Renal cortical epithelial cell (primary cell): Measurements from ENCODE around the gene MAOB. TPM values are rescaled to one million over a fixed set of nuclear protein-coding genes. Genes with fewer than 3 reads are reported as not detected.
"Not testable (repeated sequence)": the region's sequence is repeated elsewhere in the genome, so short reads cannot be mapped to it uniquely, and the experiment has no call there.

Source experiments
- DNase-seq: peaks from one replicate; pipeline ENCODE4 v3.0.0-alpha.2; 2011; ENCODE audit warnings: low read depth
- total RNA-seq: library from RNA; depleted of rRNA; stranded (reverse); fragments of >200 nt; gene quantifications from 2 replicates; pipeline ENCODE4 v1.2.3, GENCODE V29; 2014

Gene MAOB
- 0.52 and 21.6 TPM in 2 replicates for total RNA-seq

DNA sequence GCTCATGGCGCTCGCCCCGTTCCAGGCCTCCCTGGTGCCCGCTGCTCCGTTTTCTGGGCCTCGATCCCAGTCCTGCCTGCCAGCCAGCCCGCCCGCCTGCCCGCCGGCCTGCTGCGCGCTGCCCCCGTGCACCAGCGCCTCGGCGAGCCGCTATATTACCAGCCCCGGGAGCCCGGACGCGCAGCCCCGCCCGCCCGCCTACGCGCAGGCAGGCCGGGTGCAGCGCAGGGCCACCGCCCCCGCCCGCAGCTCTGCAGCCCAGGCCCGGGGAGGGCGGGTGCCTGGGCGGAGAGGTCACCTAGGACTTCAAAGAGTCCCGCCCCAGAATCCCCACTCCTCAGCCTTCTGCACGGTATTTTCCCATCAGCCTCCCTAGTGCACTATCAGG is at the start of gene MAOB:
MAOB (minus strand) TSS at position 157 of the 388 bp plus-strand sequence; CDS start at position 6, 151 bp downstream.
- DNase-seq: no peak

DNA sequence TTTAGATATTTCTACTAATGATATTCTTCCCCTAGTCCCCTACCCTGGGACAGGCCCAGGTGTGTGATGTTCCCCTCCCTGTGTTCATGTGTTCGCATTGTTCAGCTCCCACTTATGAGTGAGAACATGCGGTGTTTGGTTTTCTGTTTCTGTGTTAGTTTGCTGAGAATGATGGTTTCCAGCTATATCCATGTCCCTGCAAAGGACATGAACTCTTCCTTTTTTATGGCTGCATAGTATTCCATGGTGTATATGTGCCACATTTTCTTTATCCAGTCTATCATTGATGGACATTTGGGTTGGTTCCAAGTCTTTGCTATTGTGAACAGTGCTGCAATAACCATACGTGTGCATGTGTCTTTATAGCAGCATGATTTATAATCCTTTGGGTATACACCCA is 39.8 kb upstream of the MAOB start:
- not testable (repeated sequence) for DNase-seq

DNA sequence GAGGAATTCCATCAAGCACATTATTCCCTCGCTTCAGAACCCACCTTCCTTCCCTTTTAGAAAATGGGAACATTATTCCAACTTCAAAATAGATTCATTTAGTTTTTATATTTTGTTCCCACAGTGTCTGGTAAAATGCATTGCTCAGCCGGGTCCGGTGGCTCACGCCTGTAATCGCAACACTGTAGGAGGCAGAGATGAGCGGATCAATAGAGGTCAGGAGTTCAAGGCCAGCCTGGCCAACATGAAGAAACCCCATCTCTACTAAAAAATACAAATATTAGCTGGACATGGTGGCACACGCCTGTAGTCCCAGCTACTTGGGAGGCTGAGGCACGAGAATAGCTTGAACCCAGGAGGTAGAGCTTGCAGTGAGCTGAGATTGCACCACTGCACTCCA is 28.5 kb upstream of the MAOB start:
- DNase-seq: not testable (repeated sequence)

DNA sequence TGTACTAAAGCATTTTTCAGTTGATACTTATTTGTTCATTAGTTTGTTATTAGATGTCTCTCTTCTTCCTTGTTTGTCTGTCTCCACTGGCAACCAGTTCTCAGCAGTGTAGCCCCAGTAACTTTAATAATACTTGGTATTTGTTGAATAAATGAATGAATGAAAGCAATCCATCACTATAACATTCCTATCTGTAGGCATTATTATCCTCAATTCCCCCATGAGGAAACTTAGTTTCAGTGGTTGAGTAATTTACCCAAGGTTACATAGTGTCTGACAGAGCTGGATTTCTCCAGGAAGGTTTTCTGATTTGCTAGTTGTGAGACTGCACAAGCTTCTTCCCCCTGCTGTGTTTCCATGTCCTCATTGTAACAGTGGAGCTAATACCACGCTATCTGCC is 27.8 kb upstream of the MAOB start:
- no peak for DNase-seq

DNA sequence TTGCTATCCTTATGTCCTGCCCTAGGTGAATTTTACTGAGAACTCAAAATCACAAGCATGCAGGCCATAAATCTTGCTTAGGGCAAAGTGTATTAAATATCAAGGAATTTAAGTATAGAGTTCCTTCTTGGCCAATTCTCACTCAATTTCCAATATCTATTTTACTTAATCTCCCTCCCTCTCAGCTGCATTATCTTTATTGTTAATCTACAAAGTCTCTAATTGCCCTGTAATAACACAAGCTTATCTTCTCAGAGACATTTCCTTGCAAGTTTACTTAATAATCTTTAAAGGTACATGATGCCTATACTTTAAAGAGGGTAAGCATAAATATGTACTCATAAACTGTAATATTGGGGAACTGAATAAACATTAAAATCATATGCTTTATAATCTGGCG is 26.9 kb upstream of the MAOB start:
- DNase-seq: no peak

DNA sequence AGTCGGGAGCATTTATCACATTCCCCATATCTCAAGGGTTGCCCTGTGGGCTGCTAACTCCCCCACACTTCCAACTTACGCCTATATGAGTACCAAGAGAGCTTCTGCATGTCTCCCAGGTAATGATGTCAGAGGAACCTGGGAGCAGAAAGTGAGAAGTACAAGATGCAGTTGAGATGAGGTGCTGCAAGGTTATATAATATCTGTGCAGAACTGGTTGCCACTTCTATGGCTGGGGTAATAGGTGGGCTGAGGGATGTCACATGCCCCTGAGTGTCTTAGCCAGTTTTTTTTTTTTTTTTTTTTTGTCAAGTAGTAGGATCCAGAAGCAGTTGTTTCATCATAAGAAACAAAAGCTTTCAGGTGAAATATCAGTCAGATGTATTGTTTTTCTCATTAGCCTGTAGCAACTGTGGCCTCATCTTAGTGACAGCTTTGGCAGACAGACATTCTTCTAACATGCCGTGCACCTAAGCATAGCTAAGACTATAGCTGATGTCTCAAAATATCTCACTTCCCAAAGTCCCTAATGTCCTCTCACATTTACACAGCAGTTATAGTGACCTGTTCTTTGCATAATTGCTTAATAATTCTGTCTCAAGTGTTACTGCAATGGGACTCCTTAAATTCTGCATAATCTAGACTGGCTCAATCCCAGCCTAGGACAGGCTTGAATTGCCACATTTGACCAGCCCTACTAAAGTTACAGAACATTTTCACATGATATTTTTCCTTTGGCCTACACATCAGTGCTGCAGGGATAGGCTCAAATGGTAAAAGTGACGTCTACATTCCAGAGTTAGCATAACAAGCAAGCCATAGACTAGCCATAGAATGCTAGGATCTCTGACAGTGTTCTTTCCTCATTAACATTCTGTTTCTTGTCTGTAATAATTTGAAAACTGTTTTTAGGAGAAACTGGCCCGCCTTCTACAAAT is 17.9 kb upstream of the MAOB start:
- peak; percentile 21 for DNase-seq

DNA sequence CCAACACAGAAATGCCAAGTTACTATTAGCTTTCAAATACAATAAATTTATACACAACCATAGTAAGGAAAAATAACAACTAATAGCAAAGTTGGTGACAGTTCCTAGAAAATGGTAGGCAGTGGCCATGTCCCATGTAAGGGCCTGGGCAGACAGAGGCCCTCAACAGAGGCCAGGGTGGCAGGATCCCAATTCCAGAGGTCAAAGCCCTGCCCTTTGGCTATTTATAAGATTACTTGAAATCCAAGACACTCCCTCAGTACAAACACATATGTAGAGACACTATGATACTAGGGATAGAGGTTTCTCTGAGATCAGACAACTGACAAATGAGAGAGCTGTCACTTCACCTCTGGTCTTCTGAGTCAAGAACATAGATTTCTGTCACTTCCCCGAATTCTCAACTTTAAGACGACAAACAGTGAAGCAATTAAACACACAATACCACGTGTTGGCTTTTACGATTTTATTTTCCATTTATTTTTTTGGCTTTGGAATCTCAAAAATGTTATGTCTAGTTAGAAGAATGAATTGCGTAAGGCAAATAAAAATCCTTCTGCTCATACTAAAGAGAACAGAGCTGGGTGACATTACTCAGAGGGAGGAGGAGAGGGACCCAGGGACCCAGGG is 16.3 kb upstream of the MAOB start:
- DNase-seq: peak; percentile 23

DNA sequence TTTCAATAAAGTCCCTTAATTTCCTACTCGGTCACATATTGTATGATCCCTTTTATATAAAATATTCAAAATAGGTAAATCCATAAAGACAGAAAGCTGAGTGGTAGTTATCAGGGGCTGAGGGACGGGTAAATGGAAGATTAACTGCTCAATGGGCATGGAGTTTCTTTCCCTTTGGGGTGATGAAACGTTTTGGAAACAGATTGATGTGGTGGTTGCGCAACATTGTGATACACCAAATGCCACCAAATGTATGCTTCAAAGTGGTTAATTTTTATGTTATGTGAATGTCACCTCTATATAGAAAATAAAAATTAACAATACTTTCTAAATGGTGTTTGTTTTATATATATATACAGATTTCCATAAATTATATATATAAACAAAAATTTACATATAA is 15.0 kb upstream of the MAOB start:
- no peak for DNase-seq

DNA sequence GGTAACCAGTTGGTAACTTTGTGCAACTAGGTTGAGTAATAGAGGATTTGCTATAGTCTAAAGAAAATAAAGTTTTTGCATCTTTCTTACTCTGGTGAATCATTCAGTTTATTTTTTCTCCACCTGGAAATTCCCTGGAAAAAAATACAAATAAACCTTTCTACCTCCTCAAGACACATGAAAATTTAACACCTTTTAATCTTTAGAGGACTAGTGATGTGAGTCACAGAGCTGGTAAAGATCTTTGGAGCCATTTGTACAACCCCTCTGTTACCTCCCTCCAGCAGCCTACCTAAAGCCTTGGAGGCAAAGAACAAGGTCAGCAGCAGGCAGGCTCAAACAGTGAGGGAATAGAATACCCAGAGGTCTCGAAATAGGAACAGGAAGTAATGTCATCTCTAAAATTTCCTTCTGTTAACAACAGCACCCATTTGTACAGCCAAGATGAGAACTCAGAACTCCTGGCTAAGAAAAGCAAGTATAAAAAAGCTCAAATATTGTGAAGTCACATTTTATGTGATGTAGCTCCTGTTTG is 10.2 kb upstream of the MAOB start:
- DNase-seq: peak; percentile 53

DNA sequence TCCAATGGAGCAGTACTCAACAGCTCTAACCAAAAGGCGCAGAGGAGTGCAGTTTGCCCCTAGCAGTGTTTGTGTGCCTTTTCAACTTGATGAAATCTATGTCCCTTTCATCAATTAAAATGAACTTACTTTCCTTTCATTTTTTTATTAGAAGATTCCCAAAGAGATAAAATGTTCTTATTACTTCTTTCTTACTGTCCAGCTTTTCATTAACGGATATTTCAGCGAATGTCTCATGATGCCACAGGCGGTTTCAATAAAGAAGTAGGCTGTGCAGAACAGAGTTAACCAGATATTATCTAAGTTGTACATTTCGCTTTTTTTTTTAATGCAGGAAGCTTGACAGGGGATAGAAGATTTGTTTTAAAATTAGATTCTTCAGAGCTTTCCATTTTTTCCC is 3.4 kb upstream of the MAOB start:
- DNase-seq: no peak

DNA sequence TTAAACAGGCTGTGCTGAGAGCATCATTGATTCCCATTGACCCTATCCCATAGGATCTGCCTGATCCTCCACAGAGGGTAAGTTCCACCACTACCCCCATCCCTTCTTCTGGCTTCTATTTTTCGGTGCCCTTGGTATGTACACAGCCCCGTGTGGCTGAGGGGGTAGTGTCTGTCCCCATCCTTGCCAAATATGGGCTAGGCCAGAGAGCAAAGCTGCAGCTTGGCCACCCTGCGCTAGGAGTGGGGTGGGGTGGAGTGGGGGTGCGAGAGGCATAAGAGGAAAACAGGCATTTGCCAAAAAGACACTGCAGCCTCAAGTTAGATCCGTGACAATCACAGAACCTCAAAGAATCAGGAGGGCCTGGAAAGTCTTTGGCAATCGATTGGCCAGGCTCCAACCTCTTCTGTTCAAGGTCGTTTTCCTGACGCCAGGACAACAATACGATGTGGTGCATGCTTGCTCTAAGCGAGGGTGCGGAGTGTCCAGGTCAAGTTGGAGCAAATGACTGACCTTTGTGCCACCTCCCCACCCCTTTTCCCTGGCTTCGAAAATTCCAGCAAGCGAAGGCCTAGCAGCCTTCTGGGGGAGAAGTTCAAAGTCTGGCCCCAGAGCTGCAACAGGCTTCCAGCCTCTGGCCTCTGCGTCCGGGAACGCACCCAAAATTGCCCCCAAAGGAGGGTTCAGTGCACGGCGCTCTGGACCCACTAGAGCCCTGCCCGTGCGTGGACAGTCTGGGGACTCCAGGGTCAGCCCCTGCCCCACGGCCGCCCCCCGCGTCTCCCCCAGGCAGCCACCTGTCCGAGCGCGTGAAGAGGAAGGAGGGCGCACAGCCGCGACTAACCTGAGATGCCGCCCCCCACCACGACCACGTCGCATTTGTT is 598 bp downstream of the MAOB start:
- DNase-seq: no peak

DNA sequence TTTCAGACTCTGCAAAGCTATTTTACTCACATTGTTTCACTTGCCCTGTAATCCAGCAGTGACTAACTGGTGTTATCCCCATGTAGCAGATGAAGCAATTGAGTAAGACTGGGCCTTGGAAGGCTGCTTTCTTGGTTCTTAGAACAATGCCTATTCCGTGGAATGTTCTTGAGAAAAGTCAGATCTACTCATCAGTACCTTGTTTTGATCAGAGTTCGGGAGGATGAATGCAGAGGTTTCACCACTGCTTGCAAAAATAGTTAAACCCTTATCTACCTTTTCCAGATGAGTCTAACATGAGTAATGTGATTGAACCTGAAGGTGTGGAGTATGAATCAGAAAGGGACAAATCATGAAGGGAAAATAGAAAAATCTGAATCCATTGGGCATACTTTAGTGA is 1.8 kb downstream of the MAOB start:
- DNase-seq: peak; percentile 76

DNA sequence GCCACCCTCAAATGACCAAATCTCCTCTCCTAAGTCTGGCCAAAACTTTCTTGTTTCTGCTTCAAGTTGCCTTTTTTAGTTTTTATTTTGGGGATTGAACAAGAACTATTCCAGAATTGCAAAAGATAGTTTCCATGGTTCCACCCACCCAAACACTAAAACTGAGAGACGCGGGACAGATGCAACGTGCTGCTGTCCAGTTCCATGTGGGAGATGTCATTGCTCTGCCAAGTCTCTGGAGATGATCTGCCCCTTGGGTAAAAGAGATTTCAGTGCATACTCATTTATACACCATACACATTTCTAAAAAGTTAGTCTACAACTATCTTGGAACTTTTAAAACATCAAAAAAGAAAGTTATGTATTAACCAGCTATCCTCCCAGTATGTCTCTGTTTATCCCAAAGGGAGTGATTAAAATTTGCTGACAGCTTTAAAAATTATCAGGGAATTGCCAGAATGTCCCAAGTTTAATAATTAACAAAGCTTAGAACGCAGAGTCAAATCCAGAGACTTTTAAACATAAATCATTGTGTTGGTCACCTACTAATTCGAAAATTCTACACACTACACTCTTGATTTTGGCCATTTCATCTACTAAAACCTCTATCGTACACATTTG is 3.2 kb downstream of the MAOB start:
- peak; percentile 59 for DNase-seq

DNA sequence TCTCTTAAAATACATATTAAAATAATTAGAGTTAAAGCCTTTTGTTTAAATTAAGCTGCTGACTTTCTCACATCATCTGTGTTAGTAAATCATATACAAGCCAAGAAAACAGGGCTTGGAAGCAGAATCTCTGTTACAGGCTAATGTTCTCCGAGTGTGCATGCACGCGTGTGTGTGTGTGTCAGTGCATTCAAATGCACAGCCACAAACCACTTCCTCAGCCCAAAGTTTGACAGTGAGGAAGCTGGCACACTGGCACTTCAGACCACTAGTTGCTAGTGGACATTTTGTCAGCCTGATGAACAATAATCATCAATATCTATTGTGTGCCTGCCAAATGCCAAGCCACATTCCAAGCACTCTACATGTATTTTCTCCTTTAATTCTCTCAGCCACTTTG is 5.6 kb downstream of the MAOB start:
- DNase-seq: no peak

DNA sequence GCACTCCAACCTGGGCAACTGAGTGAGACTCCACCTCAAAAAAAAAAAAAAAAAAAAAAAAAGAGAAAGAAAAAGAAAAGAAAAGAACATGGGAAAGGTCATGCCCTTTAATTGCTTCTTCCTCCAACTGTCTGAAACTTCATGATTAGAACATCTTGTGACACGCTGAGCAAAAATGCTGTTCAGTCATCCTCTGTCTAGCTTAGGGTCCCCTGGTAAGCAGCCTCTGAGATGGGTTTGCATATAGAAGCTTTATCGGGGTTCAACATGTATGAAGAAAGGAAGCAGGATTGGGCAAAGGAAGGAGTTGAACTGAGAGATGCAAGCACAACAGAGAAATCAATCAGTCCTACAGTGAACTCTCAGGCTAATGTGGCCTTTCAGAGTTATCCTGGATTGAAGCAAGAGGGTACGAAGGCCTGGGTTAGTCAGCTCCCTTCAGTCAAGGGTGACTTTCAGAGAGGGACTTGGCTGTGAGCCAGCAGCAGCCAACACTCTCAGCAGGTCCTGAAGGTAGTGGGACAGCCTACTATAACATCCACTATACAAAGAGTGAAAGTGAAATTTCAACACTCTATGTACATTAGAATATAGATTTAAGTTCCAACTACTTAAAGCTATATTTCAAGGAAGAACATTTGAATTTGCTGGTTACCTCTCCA is 11.4 kb downstream of the MAOB start:
- DNase-seq: peak; percentile 67

DNA sequence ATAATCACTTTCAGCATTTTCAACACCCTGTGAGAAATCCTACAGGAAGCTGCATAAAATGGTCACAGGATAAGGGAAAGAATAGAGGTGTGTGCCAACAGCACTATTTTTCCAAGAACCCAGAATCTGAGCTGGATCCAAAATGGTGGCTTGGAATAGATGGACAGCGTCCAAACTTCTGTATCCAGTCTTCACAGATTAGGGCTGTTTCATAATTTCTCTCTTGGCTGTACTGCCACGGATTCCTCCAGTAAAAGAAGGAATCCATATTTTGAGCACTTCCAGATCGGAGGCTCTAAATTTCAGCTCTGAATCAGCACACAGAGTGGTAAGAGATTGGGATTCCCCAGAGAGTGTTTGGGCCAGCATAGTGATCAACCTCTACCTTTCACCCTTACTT is 12.2 kb downstream of the MAOB start:
- no peak for DNase-seq

DNA sequence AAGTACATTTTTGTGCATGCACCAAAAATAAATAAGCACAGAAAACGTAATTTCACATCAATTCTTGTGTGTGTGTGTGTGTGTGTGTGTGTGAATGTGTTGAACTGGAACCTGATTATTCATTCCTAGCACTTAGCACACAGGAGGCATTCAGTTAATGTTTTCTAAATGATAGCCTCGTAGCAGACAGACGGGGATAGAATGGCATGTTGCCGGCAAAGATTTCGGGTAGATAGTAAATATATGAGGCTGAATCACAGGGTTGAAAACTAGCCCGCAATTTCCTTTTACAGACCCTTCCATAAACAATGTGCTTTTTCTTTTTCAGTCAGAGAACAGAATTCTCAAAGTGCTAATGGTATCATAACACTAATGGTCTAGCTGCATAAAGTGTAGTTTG is 13.5 kb downstream of the MAOB start:
- DNase-seq: peak; percentile 81

DNA sequence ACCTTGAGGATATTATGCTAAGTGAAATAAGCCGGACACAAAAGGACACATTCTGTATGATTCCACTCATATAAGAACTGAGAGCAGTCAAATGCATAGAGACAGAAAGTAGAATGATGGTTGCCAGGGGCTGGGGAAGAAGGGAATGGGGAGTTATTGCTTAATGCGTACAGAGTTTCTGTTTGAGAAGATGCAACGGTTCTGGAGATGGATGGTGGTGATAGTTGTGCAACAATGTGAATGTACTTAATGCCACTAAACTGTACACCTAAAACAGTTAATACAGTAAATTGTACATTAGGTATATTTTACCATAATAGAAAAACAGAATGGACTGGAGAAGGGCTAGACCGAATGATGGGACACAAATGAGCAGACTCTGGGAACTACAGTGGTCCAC is 15.8 kb downstream of the MAOB start:
- DNase-seq: no peak

DNA sequence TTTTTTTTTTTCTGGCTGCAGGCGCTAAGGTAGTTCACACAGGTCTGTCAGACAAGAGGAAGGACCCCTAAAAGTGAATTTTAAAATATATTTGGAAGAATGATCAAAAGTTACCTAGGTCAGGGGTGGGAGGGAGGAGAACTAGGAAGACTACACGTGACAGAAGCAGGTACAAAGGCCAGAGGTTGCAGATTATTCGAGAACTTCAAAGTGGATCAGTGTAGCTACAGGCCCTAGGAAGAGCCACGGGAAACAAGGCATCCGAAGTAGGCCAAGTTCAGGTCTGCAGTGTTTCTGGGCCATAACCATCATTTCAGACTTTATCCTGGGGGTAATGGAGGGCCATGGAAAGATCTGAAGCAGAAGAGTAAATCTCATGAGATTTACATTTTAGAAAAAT is 16.5 kb downstream of the MAOB start:
- DNase-seq: no peak

DNA sequence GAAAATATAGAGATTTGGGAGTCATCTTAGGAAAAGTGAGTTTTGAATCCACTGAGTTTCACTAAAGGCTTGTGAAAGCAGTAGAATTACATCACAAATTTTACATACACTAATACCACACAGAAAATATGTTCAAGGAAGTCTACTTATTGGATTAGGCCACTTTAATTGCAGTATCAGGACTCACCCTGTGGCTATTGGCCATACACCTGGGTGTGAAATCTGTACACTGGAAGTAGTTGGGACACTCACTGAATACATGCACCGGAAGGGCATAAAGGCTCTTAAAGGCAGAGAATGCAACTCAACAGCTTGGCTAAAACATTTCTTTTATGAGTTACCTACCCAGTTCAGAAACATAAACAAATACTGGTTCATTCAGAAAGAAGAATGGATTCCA is 19.8 kb downstream of the MAOB start:
- DNase-seq: no peak

DNA sequence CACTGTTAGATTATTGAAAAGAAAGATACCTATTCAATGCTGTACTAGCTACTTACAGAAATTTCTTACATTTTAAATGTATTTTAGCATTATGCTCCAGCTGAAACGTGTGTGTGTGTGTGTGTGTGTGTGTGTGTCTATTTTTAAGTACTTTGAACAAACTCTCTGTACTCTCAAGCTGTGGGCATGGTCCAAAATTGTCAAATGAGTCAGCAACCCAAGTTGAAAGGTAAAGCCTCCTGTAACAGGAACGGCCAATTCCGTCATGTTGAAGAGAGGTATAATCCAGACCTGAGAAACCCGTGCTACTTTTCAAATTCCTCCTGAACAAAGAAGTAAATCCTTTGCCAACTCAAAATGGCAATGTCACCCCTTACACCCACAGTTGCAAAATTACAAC is 20.5 kb downstream of the MAOB start:
- DNase-seq: peak; percentile 82
